GM23338 (cell line): ENCODE data around the gene BRD7. TPM values are rescaled to one million over a fixed set of nuclear protein-coding genes. Genes with fewer than 3 reads are reported as not detected.

Experiments
- ATAC-seq: fragments of 200-7000 bp; cut with Tn5 transposase; 3 replicates; pipeline ENCODE4 v1.9.1; 2020
- DNase-seq: peaks from one replicate; pipeline ENCODE4 v3.0.0-alpha.2; 2015; ENCODE audit warnings: low spot score
- H2AFZ ChIP-seq: fragments of 200-600 bp; sonication (generic); 2 replicates; pipeline ENCODE4 v1.8.0; 2016; ENCODE audit warnings: antibody characterized with exemption, mild to moderate bottlenecking, moderate library complexity
- H3F3A ChIP-seq: fragments of 200-600 bp; sonication (generic); replicated peaks from 2 replicates; pipeline ENCODE4 v1.8.0; 2017; ENCODE audit warnings: antibody characterized with exemption, mixed run types, low read depth
- H3K27ac ChIP-seq: fragments of 200-600 bp; sonication (generic); 2 replicates; pipeline ENCODE4 v1.6.1; 2016; ENCODE audit warnings: low read depth
- H3K27me3 ChIP-seq: fragments of 200-600 bp; sonication (generic); 2 replicates; pipeline ENCODE4 v1.8.0; 2016; ENCODE audit warnings: mild to moderate bottlenecking, mixed run types, moderate library complexity; ENCODE audit not compliant: insufficient read depth
- H3K36me3 ChIP-seq: fragments of 200-600 bp; sonication (generic); 2 replicates; pipeline ENCODE4 v1.8.0; 2016; ENCODE audit warnings: mild to moderate bottlenecking; ENCODE audit not compliant: insufficient read depth
- H3K4me1 ChIP-seq: fragments of 200-600 bp; sonication (generic); 2 replicates; pipeline ENCODE4 v1.8.0; 2016; ENCODE audit warnings: mild to moderate bottlenecking, moderate library complexity; ENCODE audit not compliant: insufficient read depth
- H3K4me2 ChIP-seq: fragments of 200-600 bp; sonication (generic); 2 replicates; pipeline ENCODE4 v1.7.1; 2017; ENCODE audit warnings: mixed run types
- H3K4me3 ChIP-seq: fragments of 200-600 bp; sonication (generic); 2 replicates; pipeline ENCODE4 v1.6.1; 2016; ENCODE audit warnings: mixed run types
- H3K79me2 ChIP-seq: fragments of 200-600 bp; sonication (generic); replicated peaks from 2 replicates; pipeline ENCODE4 v1.8.0; 2017; ENCODE audit warnings: mild to moderate bottlenecking; ENCODE audit not compliant: insufficient read depth
- H3K9me2 ChIP-seq: fragments of 200-600 bp; sonication (generic); 2 replicates; pipeline ENCODE4 v1.8.0; 2017; ENCODE audit not compliant: insufficient read depth
- H4K20me1 ChIP-seq: fragments of 200-600 bp; sonication (generic); replicated peaks from 2 replicates; pipeline ENCODE4 v1.8.0; 2017; ENCODE audit warnings: mild to moderate bottlenecking; ENCODE audit not compliant: insufficient read depth
- H3K27ac Mint-ChIP-seq: 2 replicates; pipeline ENCODE4 v1.8.0; 2020; ENCODE audit warnings: inconsistent platforms, mild to moderate bottlenecking, moderate library complexity, mixed read lengths
- H3K27me3 Mint-ChIP-seq: 3 replicates; pipeline ENCODE4 v1.8.0; 2022; ENCODE audit warnings: low read depth, mild to moderate bottlenecking, moderate library complexity, mixed read lengths, inconsistent platforms; ENCODE audit not compliant: insufficient read depth, poor library complexity
- H3K36me3 Mint-ChIP-seq: 3 replicates; pipeline ENCODE4 v1.8.0; 2021; ENCODE audit warnings: low read depth, mild to moderate bottlenecking, inconsistent platforms, moderate library complexity, mixed read lengths
- H3K4me1 Mint-ChIP-seq: 3 replicates; pipeline ENCODE4 v1.8.0; 2020; ENCODE audit warnings: mild to moderate bottlenecking, inconsistent platforms, mixed read lengths
- H3K4me3 Mint-ChIP-seq: 3 replicates; pipeline ENCODE4 v1.8.0; 2021; ENCODE audit warnings: moderate library complexity, mild to moderate bottlenecking, inconsistent platforms, mixed read lengths
- H3K9me3 Mint-ChIP-seq: 3 replicates; pipeline ENCODE4 v1.8.0; 2020; ENCODE audit warnings: moderate library complexity, mild to moderate bottlenecking, inconsistent platforms, mixed read lengths
- CREB1 ChIP-seq: fragments of 250-450 bp; sonication (Bioruptor Pico); IDR thresholded peaks from 2 replicates; pipeline ENCODE4 v1.5.0; 2020; ENCODE audit warnings: low read depth, mild to moderate bottlenecking, moderate library complexity
- CTCF ChIP-seq, 2 experiments: fragments of 200-600 bp in 1 of 2; sonication (generic) in 1 of 2; conservative IDR thresholded peaks; 2 replicates each; pipeline versions ENCODE4 v1.5.1 to v1.6.1; 2016 to 2017; ENCODE audit warnings: antibody characterized with exemption in 2 of 2, low read depth in 2 of 2, mild to moderate bottlenecking in 2 of 2, moderate library complexity in 1 of 2
- ETS1 ChIP-seq: IDR thresholded peaks from 2 replicates; pipeline ENCODE4 v1.6.1; 2016; ENCODE audit warnings: antibody characterized with exemption
- EZH2 ChIP-seq: fragments of 200-600 bp; sonication (generic); IDR thresholded peaks from one replicate; pipeline ENCODE4 v1.8.0; 2017; ENCODE audit warnings: antibody characterized with exemption, mild to moderate bottlenecking, low read depth; ENCODE audit not compliant: unreplicated experiment
- EZH2phosphoT487 ChIP-seq: fragments of 200-600 bp; sonication (generic); IDR thresholded peaks from one replicate; pipeline ENCODE4 v1.8.1; 2018; ENCODE audit warnings: antibody characterized with exemption; ENCODE audit not compliant: unreplicated experiment
- JUNB ChIP-seq: IDR thresholded peaks from one replicate; pipeline ENCODE4 v1.6.1; 2016; ENCODE audit warnings: antibody characterized with exemption; ENCODE audit not compliant: unreplicated experiment
- POLR2AphosphoS5 ChIP-seq: IDR thresholded peaks from 2 replicates; pipeline ENCODE4 v1.6.1; 2016; ENCODE audit warnings: antibody characterized with exemption, low read depth
- REST ChIP-seq: IDR thresholded peaks from one replicate; pipeline ENCODE4 v1.6.1; 2018; ENCODE audit warnings: antibody characterized with exemption; ENCODE audit not compliant: unreplicated experiment
- ZNF114 ChIP-seq: fragments of 250-450 bp; sonication (Bioruptor Pico); IDR thresholded peaks from 2 replicates; pipeline ENCODE4 v1.5.0; 2020; ENCODE audit warnings: mild to moderate bottlenecking, moderate library complexity
- ZNF331 ChIP-seq: fragments of 250-450 bp; sonication (Bioruptor Pico); IDR thresholded peaks from 2 replicates; pipeline ENCODE4 v1.5.0; 2020; ENCODE audit warnings: low read depth, mild to moderate bottlenecking, moderate library complexity
- polyA plus RNA-seq: library from polyadenylated mRNA; unstranded; fragments of >200 nt; fragmentation: Nextera tagmentation; extraction: Ambion mirVana; gene quantifications from 2 replicates; pipeline ENCODE4 v1.2.1, GENCODE V29; 2016
- total RNA-seq: library from RNA; depleted of rRNA; stranded (reverse); fragments of >200 nt; shearing (Covaris generic); gene quantifications from 2 replicates; pipeline ENCODE4 v1.2.3, GENCODE V29; 2014

BRD7 gene
- total and polyA plus RNA-seq, 2 experiments from 2014 or later, result 93.0 to 149 TPM

GRCh38 chr16:50400967-50401348 lies 32.2 kb upstream of the BRD7 start:
- H2AFZ ChIP-seq, result no peak overlapping the region
- no peak overlapping the region for H3K4me3 ChIP-seq
- H3K27me3 Mint-ChIP-seq, result peaks cover 3% of the 10 kb centered on the region
- H3K79me2 ChIP-seq, result no peaks in the 10 kb centered on the region
- DNase-seq (no peak), ATAC-seq (no peak)
- H3K4me1 Mint-ChIP-seq, result no peaks in the 10 kb centered on the region
- no peak overlapping the region for H3K4me2 ChIP-seq
- H3K36me3 ChIP-seq, result no peaks in the 10 kb centered on the region
- no peak overlapping the region for H3K27ac ChIP-seq
- H3K9me2 ChIP-seq, result 0 out of 2 replicates have a peak, but pooled peaks cover 4% of the 10 kb centered on the region
- H3K9me3 Mint-ChIP-seq, result no peaks in the 10 kb centered on the region
- H4K20me1 ChIP-seq, result no peaks in the 10 kb centered on the region
- H3K27ac Mint-ChIP-seq, result no peak overlapping the region
- TF ChIP-seq ZNF114 (CRISPR knock-in tag) (no peak), CREB1 (CRISPR knock-in tag) (no peak), EZH2 (no peak), CTCF (conservative IDR thresholded peaks at IDR 0.05; ENCODE audit: low read depth in 2 of 2) (no peak), EZH2phosphoT487 (no peak), POLR2AphosphoS5 (no peak), ETS1 (no peak), ZNF331 (CRISPR knock-in tag) (no peak), JUNB (no peak)
- no peaks in the 10 kb centered on the region for H3F3A ChIP-seq
- no peaks in the 10 kb centered on the region for H3K36me3 Mint-ChIP-seq
- H3K27me3 ChIP-seq, result no peaks in the 10 kb centered on the region
- H3K4me3 Mint-ChIP-seq, result no peak overlapping the region
- no peaks in the 10 kb centered on the region for H3K4me1 ChIP-seq

- DNase-seq, result no peak
- no peaks in the 10 kb centered on the region; the same call in 2 of the 3 replicates for H3K4me1 Mint-ChIP-seq
- H3K4me3 ChIP-seq, result no peak overlapping the region
- H3F3A ChIP-seq, result no peaks in the 10 kb centered on the region
- 0 out of 2 replicates have a peak, but pooled peaks cover 4% of the 10 kb centered on the region for H3K9me2 ChIP-seq
- H3K36me3 ChIP-seq, result no peaks in the 10 kb centered on the region
- no peak overlapping the region for H3K27ac Mint-ChIP-seq
- no peaks in the 10 kb centered on the region for H3K9me3 Mint-ChIP-seq
- H3K79me2 ChIP-seq, result no peaks in the 10 kb centered on the region
- H3K27ac ChIP-seq, result no peak overlapping the region
- H3K27me3 Mint-ChIP-seq, result peaks cover 3% of the 10 kb centered on the region
- no peak overlapping the region for H3K4me2 ChIP-seq
- no peak overlapping the region for H3K4me3 Mint-ChIP-seq
- H3K27me3 ChIP-seq, result no peaks in the 10 kb centered on the region
- H3K4me1 ChIP-seq, result no peaks in the 10 kb centered on the region
- H3K36me3 Mint-ChIP-seq, result no peaks in the 10 kb centered on the region
- no peak for ATAC-seq
- H4K20me1 ChIP-seq, result no peaks in the 10 kb centered on the region
- H2AFZ ChIP-seq, result no peak overlapping the region
- TF ChIP-seq POLR2AphosphoS5 (no peak), REST (no peak), EZH2phosphoT487 (no peak), CREB1 (CRISPR knock-in tag) (no peak), CTCF (conservative IDR thresholded peaks at IDR 0.05; ENCODE audit: low read depth in 2 of 2) (no peak)
Measured at GRCh38 chr16:50400312-50400966, 31.7 kb upstream of the BRD7 start.
